SK-N-MC (cell line): ENCODE results near the gene TPRG1L.

Source experiments
- EZH2 ChIP-seq: fragments of 200-600 bp; sonication (generic); IDR thresholded peaks from one replicate; pipeline ENCODE4 v1.6.1; 2017; ENCODE audit warnings: antibody characterized with exemption
- FOXP2 ChIP-seq: optimal IDR thresholded peaks from 2 replicates; pipeline ENCODE3; 2011; ENCODE audit warnings: mild to moderate bottlenecking, moderate library complexity; ENCODE audit not compliant: insufficient read depth; ENCODE audit errors: extremely low read length, control extremely low read depth
- POLR2AphosphoS5 ChIP-seq: IDR thresholded peaks from 2 replicates; pipeline ENCODE4 v1.6.1; 2012; ENCODE audit warnings: mild to moderate bottlenecking, low read depth, low read length, borderline replicate concordance

- no peak for TF ChIP-seq POLR2AphosphoS5
- TF ChIP-seq EZH2: no peak
- no peak for TF ChIP-seq FOXP2
Observed at GRCh38 chr1:3578433-3578805, 46.4 kb upstream of the TPRG1L start.
